GM23338 (cell line): Measurements from ENCODE around the gene PRM1. TPM values are rescaled to one million over a fixed set of nuclear protein-coding genes. Genes with fewer than 3 reads are reported as not detected.

Experiments
- ATAC-seq: fragments of 200-7000 bp; cut with Tn5 transposase; 3 replicates; pipeline ENCODE4 v1.9.1; 2020
- DNase-seq: peaks from one replicate; pipeline ENCODE4 v3.0.0-alpha.2; 2015; ENCODE audit warnings: low spot score
- H2AFZ ChIP-seq: fragments of 200-600 bp; sonication (generic); 2 replicates; pipeline ENCODE4 v1.8.0; 2016; ENCODE audit warnings: antibody characterized with exemption, mild to moderate bottlenecking, moderate library complexity
- H3F3A ChIP-seq: fragments of 200-600 bp; sonication (generic); replicated peaks from 2 replicates; pipeline ENCODE4 v1.8.0; 2017; ENCODE audit warnings: antibody characterized with exemption, mixed run types, low read depth
- H3K27ac ChIP-seq: fragments of 200-600 bp; sonication (generic); 2 replicates; pipeline ENCODE4 v1.6.1; 2016; ENCODE audit warnings: low read depth
- H3K27me3 ChIP-seq: fragments of 200-600 bp; sonication (generic); 2 replicates; pipeline ENCODE4 v1.8.0; 2016; ENCODE audit warnings: mild to moderate bottlenecking, mixed run types, moderate library complexity; ENCODE audit not compliant: insufficient read depth
- H3K36me3 ChIP-seq: fragments of 200-600 bp; sonication (generic); 2 replicates; pipeline ENCODE4 v1.8.0; 2016; ENCODE audit warnings: mild to moderate bottlenecking; ENCODE audit not compliant: insufficient read depth
- H3K4me1 ChIP-seq: fragments of 200-600 bp; sonication (generic); 2 replicates; pipeline ENCODE4 v1.8.0; 2016; ENCODE audit warnings: mild to moderate bottlenecking, moderate library complexity; ENCODE audit not compliant: insufficient read depth
- H3K4me2 ChIP-seq: fragments of 200-600 bp; sonication (generic); 2 replicates; pipeline ENCODE4 v1.7.1; 2017; ENCODE audit warnings: mixed run types
- H3K4me3 ChIP-seq: fragments of 200-600 bp; sonication (generic); 2 replicates; pipeline ENCODE4 v1.6.1; 2016; ENCODE audit warnings: mixed run types
- H3K79me2 ChIP-seq: fragments of 200-600 bp; sonication (generic); replicated peaks from 2 replicates; pipeline ENCODE4 v1.8.0; 2017; ENCODE audit warnings: mild to moderate bottlenecking; ENCODE audit not compliant: insufficient read depth
- H3K9me2 ChIP-seq: fragments of 200-600 bp; sonication (generic); 2 replicates; pipeline ENCODE4 v1.8.0; 2017; ENCODE audit not compliant: insufficient read depth
- H4K20me1 ChIP-seq: fragments of 200-600 bp; sonication (generic); replicated peaks from 2 replicates; pipeline ENCODE4 v1.8.0; 2017; ENCODE audit warnings: mild to moderate bottlenecking; ENCODE audit not compliant: insufficient read depth
- H3K27ac Mint-ChIP-seq: 2 replicates; pipeline ENCODE4 v1.8.0; 2020; ENCODE audit warnings: inconsistent platforms, mild to moderate bottlenecking, moderate library complexity, mixed read lengths
- H3K27me3 Mint-ChIP-seq: 3 replicates; pipeline ENCODE4 v1.8.0; 2022; ENCODE audit warnings: low read depth, mild to moderate bottlenecking, moderate library complexity, mixed read lengths, inconsistent platforms; ENCODE audit not compliant: insufficient read depth, poor library complexity
- H3K36me3 Mint-ChIP-seq: 3 replicates; pipeline ENCODE4 v1.8.0; 2021; ENCODE audit warnings: low read depth, mild to moderate bottlenecking, inconsistent platforms, moderate library complexity, mixed read lengths
- H3K4me1 Mint-ChIP-seq: 3 replicates; pipeline ENCODE4 v1.8.0; 2020; ENCODE audit warnings: mild to moderate bottlenecking, inconsistent platforms, mixed read lengths
- H3K4me3 Mint-ChIP-seq: 3 replicates; pipeline ENCODE4 v1.8.0; 2021; ENCODE audit warnings: moderate library complexity, mild to moderate bottlenecking, inconsistent platforms, mixed read lengths
- H3K9me3 Mint-ChIP-seq: 3 replicates; pipeline ENCODE4 v1.8.0; 2020; ENCODE audit warnings: moderate library complexity, mild to moderate bottlenecking, inconsistent platforms, mixed read lengths
- CREB1 ChIP-seq: fragments of 250-450 bp; sonication (Bioruptor Pico); IDR thresholded peaks from 2 replicates; pipeline ENCODE4 v1.5.0; 2020; ENCODE audit warnings: low read depth, mild to moderate bottlenecking, moderate library complexity
- EZH2 ChIP-seq: fragments of 200-600 bp; sonication (generic); IDR thresholded peaks from one replicate; pipeline ENCODE4 v1.8.0; 2017; ENCODE audit warnings: antibody characterized with exemption, mild to moderate bottlenecking, low read depth; ENCODE audit not compliant: unreplicated experiment
- POLR2AphosphoS5 ChIP-seq: IDR thresholded peaks from 2 replicates; pipeline ENCODE4 v1.6.1; 2016; ENCODE audit warnings: antibody characterized with exemption, low read depth
- REST ChIP-seq: IDR thresholded peaks from one replicate; pipeline ENCODE4 v1.6.1; 2018; ENCODE audit warnings: antibody characterized with exemption; ENCODE audit not compliant: unreplicated experiment
- ZNF114 ChIP-seq: fragments of 250-450 bp; sonication (Bioruptor Pico); IDR thresholded peaks from 2 replicates; pipeline ENCODE4 v1.5.0; 2020; ENCODE audit warnings: mild to moderate bottlenecking, moderate library complexity
- ZNF331 ChIP-seq: fragments of 250-450 bp; sonication (Bioruptor Pico); IDR thresholded peaks from 2 replicates; pipeline ENCODE4 v1.5.0; 2020; ENCODE audit warnings: low read depth, mild to moderate bottlenecking, moderate library complexity
- ZNF462 ChIP-seq: fragments of 250-450 bp; sonication (Bioruptor Pico); IDR thresholded peaks from 2 replicates; pipeline ENCODE4 v1.5.0; 2020; ENCODE audit warnings: mild to moderate bottlenecking, moderate library complexity
- polyA plus RNA-seq: library from polyadenylated mRNA; unstranded; fragments of >200 nt; fragmentation: Nextera tagmentation; extraction: Ambion mirVana; gene quantifications from 2 replicates; pipeline ENCODE4 v1.2.1, GENCODE V29; 2016
- total RNA-seq: library from RNA; depleted of rRNA; stranded (reverse); fragments of >200 nt; shearing (Covaris generic); gene quantifications from 2 replicates; pipeline ENCODE4 v1.2.3, GENCODE V29; 2014

Gene PRM1
- total and polyA plus RNA-seq, 2 experiments from 2014 or later = 1.2 TPM; not detected in 1

- no peak overlapping the region for H3K27ac ChIP-seq
- DNase-seq (no peak), ATAC-seq (no peak)
- peaks cover 9% of the 10 kb centered on the region for H3K27me3 Mint-ChIP-seq
- no peaks in the 10 kb centered on the region for H3K36me3 ChIP-seq
- no peaks in the 10 kb centered on the region; the same call in 1 of the 2 replicates for H3K4me1 ChIP-seq
- H3K4me3 Mint-ChIP-seq = no peak overlapping the region
- H4K20me1 ChIP-seq = no peaks in the 10 kb centered on the region
- H3K9me2 ChIP-seq = peaks cover 3% of the 10 kb centered on the region; the same call in 1 of the 2 replicates
- H3F3A ChIP-seq = 0 out of 2 replicates have a peak, but pooled peaks cover 3% of the 10 kb centered on the region
- peak overlapping the region; percentile 93; the same call in 1 of the 2 replicates for H2AFZ ChIP-seq
- TF ChIP-seq REST (no peak), EZH2 (no peak), POLR2AphosphoS5 (no peak), CREB1 (CRISPR knock-in tag) (no peak), ZNF114 (CRISPR knock-in tag) (no peak), ZNF331 (CRISPR knock-in tag) (no peak), ZNF462 (no peak)
- peaks cover 2% of the 10 kb centered on the region; the same call in 1 of the 3 replicates for H3K9me3 Mint-ChIP-seq
- H3K27me3 ChIP-seq = no peaks in the 10 kb centered on the region
- peaks cover 11% of the 10 kb centered on the region for H3K4me1 Mint-ChIP-seq
- no peak overlapping the region for H3K4me3 ChIP-seq
- H3K36me3 Mint-ChIP-seq = no peaks in the 10 kb centered on the region; the same call in 2 of the 3 replicates
- H3K79me2 ChIP-seq = no peaks in the 10 kb centered on the region
- H3K4me2 ChIP-seq = no peak overlapping the region
- H3K27ac Mint-ChIP-seq = no peak overlapping the region
Observed at GRCh38 chr16:11272484-11272883, 8.6 kb downstream of the PRM1 start.
